H1 (cell line): Measurements from ENCODE around the gene TNN. TPM values are rescaled to one million over a fixed set of nuclear protein-coding genes. Genes with fewer than 3 reads are reported as not detected.

ENCODE experiments used
- CHD7 ChIP-seq: fragments of 300-600 bp; sonication (generic); IDR thresholded peaks from 2 replicates; pipeline ENCODE4 v1.7.1; 2012; ENCODE audit warnings: low read length, moderate library complexity, mild to moderate bottlenecking, inconsistent platforms; ENCODE audit not compliant: insufficient replicate concordance
- CTCF ChIP-seq, 3 experiments: IDR thresholded peaks; 1 replicate in 2 of 3; 2 replicates in 1 of 3; pipeline versions ENCODE4 v1.5.1 to v1.6.1; 2011; ENCODE audit warnings: low read length in 3 of 3, mild to moderate bottlenecking in 3 of 3, inconsistent platforms in 2 of 3, low read depth in 1 of 3, moderate library complexity in 1 of 3; ENCODE audit not compliant: insufficient read depth in 1 of 3; ENCODE audit errors: control extremely low read depth in 1 of 3
- GABPA ChIP-seq: IDR thresholded peaks from 2 replicates; pipeline ENCODE4 v1.6.1; 2011; ENCODE audit warnings: mild to moderate bottlenecking, low read length, moderate library complexity, borderline replicate concordance; ENCODE audit not compliant: insufficient read depth
- JUN ChIP-seq: IDR thresholded peaks from 2 replicates; pipeline ENCODE4 v1.6.1; 2011; ENCODE audit warnings: low read depth, mild to moderate bottlenecking, improper control_type of control experiment, low read length
- POLR2AphosphoS5 ChIP-seq: IDR thresholded peaks from 2 replicates; pipeline ENCODE4 v1.6.1; 2011; ENCODE audit warnings: low read depth, low read length
- RXRA ChIP-seq: IDR thresholded peaks from 2 replicates; pipeline ENCODE4 v1.6.1; 2011; ENCODE audit warnings: low read depth, mild to moderate bottlenecking, low read length, moderate library complexity; ENCODE audit not compliant: insufficient read depth
- SP1 ChIP-seq: IDR thresholded peaks from 2 replicates; pipeline ENCODE4 v1.6.1; 2011; ENCODE audit warnings: low read depth, low read length
- SP4 ChIP-seq: IDR thresholded peaks from 2 replicates; pipeline ENCODE4 v1.6.1; 2012; ENCODE audit warnings: low read length, inconsistent platforms
- TAF7 ChIP-seq: optimal IDR thresholded peaks from 2 replicates; pipeline ENCODE3; 2011; ENCODE audit warnings: low read depth, mild to moderate bottlenecking, inconsistent platforms, low read length, moderate library complexity, borderline replicate concordance
- polyA plus RNA-seq, 7 experiments: library from polyadenylated mRNA; depleted of rRNA in 3 of 7; stranded (reverse) in 5 of 7; unstranded in 2 of 7; fragments of >200 nt in 5 of 7; fragments of 200-250 nt in 2 of 7; gene quantifications; 1 replicate in 5 of 7; 2 replicates in 1 of 7; 4 replicates in 1 of 7; pipeline versions ENCODE4 v1.2.1 to v1.2.3, GENCODE V29; 2011 to 2013; ENCODE audit warnings: missing spikeins in 2 of 7, mixed read lengths in 2 of 7
- total RNA-seq: library from RNA; stranded (reverse); fragmentation: NEBNext Ultra II Directional; extraction: Animal tissue kit (Norgen Biotek cat#: 25700); gene quantifications from 2 replicates; pipeline ENCODE4 v1.2.1, GENCODE V29; 2021

The TNN gene
- total and polyA plus RNA-seq, 2 of the 8 experiments (the other 6 are each of a cell fraction or from before 2014, with no cell fraction given) = 0.21 to 0.30 TPM

DNA sequence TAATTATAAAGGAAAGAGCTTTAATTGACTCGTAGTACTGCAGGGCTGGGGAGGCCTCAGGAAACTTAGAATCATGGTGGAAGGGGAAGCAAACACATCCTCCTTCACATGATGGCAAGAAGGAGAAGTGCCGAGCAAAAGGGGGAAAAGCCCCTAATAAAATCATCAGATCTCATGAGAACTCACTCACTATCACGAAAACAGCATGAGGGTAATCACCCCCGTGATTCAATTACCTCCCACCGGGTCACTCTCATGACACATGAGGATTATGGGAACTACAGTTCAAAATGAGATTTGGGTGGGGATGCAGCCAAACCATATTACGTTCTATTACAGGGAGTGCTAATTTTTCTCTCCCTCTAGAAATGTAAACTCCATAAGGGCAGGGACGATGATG lies 30.2 kb upstream of the TNN start (continued):
- TF ChIP-seq CHD7 (no peak), SP4 (no peak), GABPA (no peak), CTCF (IDR thresholded peaks at IDR 0.05; ENCODE audit: control extremely low read depth in 1 of 3, insufficient read depth in 1 of 3, low read depth in 1 of 3, low read length in 3 of 3) (no peak), TAF7 (no peak), RXRA (no peak), JUN (no peak), SP1 (no peak), POLR2AphosphoS5 (no peak)
